ENCODE results near the gene KLK1. TPM values are rescaled to one million over a fixed set of nuclear protein-coding genes. Genes with fewer than 3 reads are reported as not detected.
"Not testable (repeated sequence)": the region's sequence is repeated elsewhere in the genome, so short reads cannot be mapped to it uniquely, and the experiment has no call there.

KLK1 gene
- total RNA-seq, 3 donors from 2014 or later = 0.33 to 0.44 TPM; not detected in 1

- no peaks in the 10 kb centered on the region for H3K9me3 ChIP-seq
- H3K4me3 ChIP-seq = no peak overlapping the region
- H3K36me3 ChIP-seq = no peaks in the 10 kb centered on the region
- no peak overlapping the region for H3K27ac ChIP-seq
- DNase-seq (ENCODE audit: low spot score in 2 of 2) = no peak
- TF ChIP-seq POLR2AphosphoS5 (IDR thresholded peaks at IDR 0.05) (no peak), CTCF (IDR thresholded peaks at IDR 0.05) (no peak), POLR2A (IDR thresholded peaks at IDR 0.05) (no peak)
- peaks cover 0 to 22% of the 10 kb centered on the region in 2 donors for H3K27me3 ChIP-seq
- H3K4me1 ChIP-seq = no peaks in the 10 kb centered on the region
- intact Hi-C loops (cut with DNase I; ENCODE audit: low total_unique reads) = no loop called here
Observed at GRCh38 chr19:50785329-50785728, 38.3 kb downstream of the KLK1 start.

- Histone ChIP-seq H3K9me3 (no peaks in the 10 kb centered on the region), H3K27me3 (peaks cover 0 to 28% of the 10 kb centered on the region in 2 donors), H3K4me1 (no peaks in the 10 kb centered on the region), H3K36me3 (no peaks in the 10 kb centered on the region), H3K27ac (no peak overlapping the region), H3K4me3 (no peak overlapping the region)
- DNase-seq (ENCODE audit: low spot score in 2 of 2) = no peak
- TF ChIP-seq POLR2AphosphoS5 (IDR thresholded peaks at IDR 0.05) = no peak
- no peak for TF ChIP-seq POLR2A (IDR thresholded peaks at IDR 0.05)
- TF ChIP-seq CTCF (IDR thresholded peaks at IDR 0.05) = no peak
- intact Hi-C loops (cut with DNase I; ENCODE audit: low total_unique reads) = no loop called here
Observed at GRCh38 chr19:50784710-50785109, 38.9 kb downstream of the KLK1 start.

GRCh38 chr19:50783848-50784152 is 39.8 kb downstream of the KLK1 start:
- H3K4me1 ChIP-seq; H3K9me3 ChIP-seq; H3K36me3 ChIP-seq; H3K27ac ChIP-seq; DNase-seq (ENCODE audit: low spot score in 2 of 2); intact Hi-C loops (cut with DNase I; ENCODE audit: low total_unique reads); H3K4me3 ChIP-seq: not testable (repeated sequence)
- peaks cover 0 to 37% of the 10 kb centered on the region in 2 donors for H3K27me3 ChIP-seq

- peaks cover 6 to 7% of the 10 kb centered on the region in 2 donors for H3K9me3 ChIP-seq
- no peak overlapping the region for H3K27ac ChIP-seq
- no peak for DNase-seq (ENCODE audit: low spot score in 2 of 2)
- H3K4me1 ChIP-seq = no peaks in the 10 kb centered on the region
- no peaks in the 10 kb centered on the region for H3K36me3 ChIP-seq
- no peak for TF ChIP-seq CTCF (IDR thresholded peaks at IDR 0.05)
- TF ChIP-seq POLR2A (IDR thresholded peaks at IDR 0.05) = no peak
- no peak for TF ChIP-seq POLR2AphosphoS5 (IDR thresholded peaks at IDR 0.05)
- H3K27me3 ChIP-seq = peaks cover 0 to 58% of the 10 kb centered on the region in 2 donors
- no peak overlapping the region for H3K4me3 ChIP-seq
- intact Hi-C loops (cut with DNase I; ENCODE audit: low total_unique reads) = no loop called here
Observed at GRCh38 chr19:50780753-50781435, 42.7 kb downstream of the KLK1 start.

- H3K27me3 ChIP-seq = peaks cover 0 to 63% of the 10 kb centered on the region in 2 donors
- no peak overlapping the region for H3K4me3 ChIP-seq
- no peaks in the 10 kb centered on the region for H3K4me1 ChIP-seq
- H3K27ac ChIP-seq = no peak overlapping the region
- intact Hi-C loops (cut with DNase I; ENCODE audit: low total_unique reads) = no loop called here
- H3K9me3 ChIP-seq = peaks cover 6 to 7% of the 10 kb centered on the region in 2 donors
- TF ChIP-seq POLR2AphosphoS5 (IDR thresholded peaks at IDR 0.05) (no peak), POLR2A (IDR thresholded peaks at IDR 0.05) (no peak), CTCF (IDR thresholded peaks at IDR 0.05) (no peak)
- no peaks in the 10 kb centered on the region for H3K36me3 ChIP-seq
- no peak for DNase-seq (ENCODE audit: low spot score in 2 of 2)
Observed at GRCh38 chr19:50779504-50780457, 43.8 kb downstream of the KLK1 start.

Measured in breast epithelium (tissue), 4 donors.